Left lobe of liver (tissue), 2 donors: Measurements from ENCODE around the gene SGCA. TPM values are rescaled to one million over a fixed set of nuclear protein-coding genes. Genes with fewer than 3 reads are reported as not detected.
A peak's percentile ranks its signal among the peaks of the same experiment; 100 is the strongest.

ENCODE experiments used
- ATAC-seq: fragments of 200-7000 bp; cut with Tn5 transposase; one replicate; pipeline ENCODE4 v1.9.1; 2020; ENCODE audit warnings: mild to moderate bottlenecking, moderate library complexity
- DNase-seq: peaks from one replicate; pipeline ENCODE4 v3.0.0-alpha.2; 2020; ENCODE audit warnings: low spot score
- total RNA-seq: library from RNA; stranded (reverse); gene quantifications from one replicate; pipeline ENCODE4 v1.2.1, GENCODE V29; 2021
- donor health status: DM: no; HTN: no; CAD: no; lungs with moderate emphysema.
- donor health status: DM: no; HTN: yes; CAD: no.

Gene SGCA
- total RNA-seq, 1 donor from 2014 or later: 1.0 TPM

- ATAC-seq: no peak
- no peak for DNase-seq
These were observed 40.2 kb downstream of the SGCA start for GRCh38 chr17:50205963-50206505.

GRCh38 chr17:50206604-50207293 is 40.9 kb downstream of the SGCA start:
- DNase-seq (no peak), ATAC-seq (no peak)

GRCh38 chr17:50207315-50207714 is 41.5 kb downstream of the SGCA start:
- no peak for DNase-seq
- no peak for ATAC-seq

GRCh38 chr17:50207792-50208567 is 42.2 kb downstream of the SGCA start:
- no peak for ATAC-seq
- DNase-seq: no peak

GRCh38 chr17:50208611-50209061 is 42.8 kb downstream of the SGCA start:
- DNase-seq (no peak), ATAC-seq (no peak)

- no peak for DNase-seq
- ATAC-seq: no peak
These were observed 43.3 kb downstream of the SGCA start for GRCh38 chr17:50209133-50209471.

GRCh38 chr17:50209472-50210239 is 43.9 kb downstream of the SGCA start:
- DNase-seq: peak; percentile 43
- peak; percentile 51 for ATAC-seq

GRCh38 chr17:50210240-50211225 is 44.7 kb downstream of the SGCA start:
- ATAC-seq: no peak
- peak; percentile 42 for DNase-seq

GRCh38 chr17:50211249-50212120 is 45.7 kb downstream of the SGCA start:
- ATAC-seq: peak; percentile 60
- DNase-seq: peak; percentile 35

GRCh38 chr17:50212121-50212843 is 46.5 kb downstream of the SGCA start:
- peak; percentile 29 for DNase-seq
- no peak for ATAC-seq

GRCh38 chr17:50213026-50214022 is 47.5 kb downstream of the SGCA start:
- ATAC-seq: no peak
- peak; percentile 39 for DNase-seq

- ATAC-seq (no peak), DNase-seq (no peak)
These were observed 49.4 kb downstream of the SGCA start for GRCh38 chr17:50214976-50215760.

GRCh38 chr17:50217591-50217990 is 51.8 kb downstream of the SGCA start:
- no peak for DNase-seq
- ATAC-seq: no peak

GRCh38 chr17:50218071-50218759 is 52.4 kb downstream of the SGCA start:
- DNase-seq: no peak
- peak; percentile 68 for ATAC-seq

- no peak for ATAC-seq
- no peak for DNase-seq
These were observed 53.0 kb downstream of the SGCA start for GRCh38 chr17:50218771-50219315.

GRCh38 chr17:50219342-50219741 is 53.5 kb downstream of the SGCA start:
- DNase-seq: no peak
- ATAC-seq: no peak
